Dermis blood vessel endothelial cell (primary cell): ENCODE data around the gene TNNC2. TPM values are rescaled to one million over a fixed set of nuclear protein-coding genes. Genes with fewer than 3 reads are reported as not detected.
"Not testable (repeated sequence)": the region's sequence is repeated elsewhere in the genome, so short reads cannot be mapped to it uniquely, and the experiment has no call there.

ENCODE experiments used
- DNase-seq: peaks from one replicate; pipeline ENCODE4 v3.0.0; 2010
- total RNA-seq: library from RNA; depleted of rRNA; stranded (reverse); fragments of >200 nt; gene quantifications from 2 replicates; pipeline ENCODE4 v1.2.3, GENCODE V29; 2014

The TNNC2 gene
- total RNA-seq, 1 donor from 2014 or later, result not detected

DNA sequence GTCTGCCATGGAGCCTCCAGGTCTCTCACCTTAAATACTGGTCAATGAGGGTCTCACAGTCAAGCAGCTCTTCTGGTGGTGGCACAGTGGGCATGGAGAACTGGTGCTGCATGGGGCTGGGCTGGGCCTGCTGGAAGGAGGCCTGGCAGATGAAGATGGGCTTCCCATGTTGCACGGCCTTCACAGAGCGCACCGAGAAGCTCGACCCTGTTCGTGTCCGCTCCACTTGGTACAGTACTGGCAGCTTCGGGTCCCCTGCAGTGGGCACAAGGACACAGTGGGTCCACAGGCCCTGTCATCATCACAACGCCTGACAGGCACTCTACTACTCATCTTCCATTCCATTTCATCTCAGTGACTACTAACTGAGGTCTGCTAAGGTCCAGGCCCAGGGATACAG is 21.3 kb upstream of the TNNC2 start:
- DNase-seq, result no peak

DNA sequence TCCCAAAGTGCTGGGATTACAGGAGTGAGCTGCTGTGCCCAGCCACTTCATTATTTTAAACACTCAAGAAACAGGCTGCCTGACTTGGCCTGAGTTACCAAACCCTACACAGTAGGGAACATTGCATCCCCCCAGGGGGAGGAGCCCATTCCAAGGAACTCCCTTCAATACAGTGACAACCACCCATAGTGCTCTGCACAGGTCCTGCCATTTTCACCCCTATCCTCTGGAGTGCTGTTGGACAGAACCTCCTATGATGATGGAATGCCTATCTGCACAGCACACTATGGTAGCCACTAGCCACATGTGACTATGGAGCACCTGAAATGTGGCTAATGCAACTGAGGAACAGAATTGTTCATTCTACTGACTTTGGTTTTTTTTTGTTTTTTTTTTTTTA is 18.3 kb upstream of the TNNC2 start:
- no peak for DNase-seq

DNA sequence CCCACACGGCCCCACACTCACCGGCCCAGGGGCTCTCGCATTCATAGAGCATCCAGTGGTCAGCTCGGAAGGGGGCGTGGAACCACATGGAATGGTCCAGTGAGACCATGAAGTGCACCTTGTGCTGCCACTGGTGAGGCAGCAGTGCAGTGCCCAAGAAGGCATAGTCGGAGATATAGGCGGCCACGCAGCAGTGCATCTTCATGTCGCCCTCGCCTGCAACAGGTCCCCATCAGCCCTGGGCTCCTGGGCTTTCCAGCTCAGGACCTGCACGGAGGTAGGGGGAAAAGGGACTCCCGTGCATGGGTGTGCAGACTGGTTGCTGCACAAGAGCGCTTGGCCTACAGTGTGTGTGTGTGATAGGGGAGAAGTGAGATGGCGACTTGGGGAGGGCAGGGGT is 16.4 kb upstream of the TNNC2 start:
- no peak for DNase-seq

DNA sequence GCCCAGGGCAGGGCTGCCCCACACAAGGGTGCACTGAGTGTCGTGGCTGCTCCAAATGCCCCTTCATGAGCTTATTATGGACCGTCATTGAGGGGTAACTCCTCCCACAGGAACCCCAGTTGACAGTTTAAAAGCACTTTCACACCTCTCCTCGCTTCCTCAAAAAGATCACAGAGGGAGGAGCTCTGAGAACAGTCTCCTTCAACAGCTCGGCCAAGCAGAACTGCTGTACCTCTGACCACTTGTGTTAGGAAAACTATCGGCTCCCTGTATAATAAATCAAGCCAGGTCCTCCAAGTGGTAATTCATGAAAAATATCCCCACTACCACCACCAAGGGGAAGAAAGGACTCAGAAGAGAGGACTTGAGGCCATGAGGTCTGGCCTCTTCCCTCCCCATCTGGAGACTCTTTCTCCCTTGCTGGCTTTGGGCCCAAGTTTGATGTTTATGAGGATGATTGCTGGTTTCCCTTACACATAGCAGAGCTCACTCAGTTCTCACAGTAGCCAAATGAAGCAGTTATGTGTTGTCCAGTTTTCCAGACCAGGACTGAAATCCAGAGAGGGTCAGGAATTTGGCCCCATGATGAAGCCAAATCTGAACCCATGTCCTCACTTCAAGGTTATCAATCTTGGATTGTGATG is 15.2 kb upstream of the TNNC2 start:
- DNase-seq, result peak; percentile 28

DNA sequence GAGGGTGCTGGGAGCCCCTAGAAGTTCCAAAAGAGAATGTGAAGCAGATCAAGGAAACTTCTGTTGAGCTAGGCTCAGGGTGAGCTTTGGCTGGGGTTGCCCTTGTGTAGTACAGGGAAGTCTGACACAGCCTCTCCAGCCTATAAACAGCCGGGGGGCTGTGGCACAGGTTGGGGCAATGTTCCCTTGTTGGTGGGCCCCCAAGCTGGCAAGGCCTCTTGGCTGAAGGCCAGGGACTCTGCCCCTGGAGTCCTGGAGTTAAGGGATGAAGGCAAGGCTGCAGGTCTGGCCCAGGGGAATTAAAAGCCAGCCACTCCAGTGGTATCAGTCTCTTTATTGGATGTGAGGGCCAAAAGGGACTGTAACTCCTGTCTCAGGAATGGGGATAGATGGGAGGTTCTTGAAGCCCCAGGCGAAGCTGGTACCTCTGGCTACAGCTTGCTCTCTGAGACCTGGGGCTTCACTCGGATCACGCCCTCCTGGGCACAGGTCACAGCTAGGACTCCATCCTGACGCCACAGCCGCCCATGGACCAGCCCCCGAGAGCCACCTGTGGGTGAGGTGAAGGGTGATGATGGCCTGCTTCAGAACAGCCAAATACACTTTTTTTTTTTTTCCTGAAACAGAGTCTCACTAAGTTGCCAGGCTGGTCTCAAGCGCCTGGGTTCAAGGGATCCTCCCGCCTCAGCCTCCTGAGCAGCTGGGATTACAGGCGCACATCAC is 14.5 kb upstream of the TNNC2 start:
- DNase-seq, result no peak

DNA sequence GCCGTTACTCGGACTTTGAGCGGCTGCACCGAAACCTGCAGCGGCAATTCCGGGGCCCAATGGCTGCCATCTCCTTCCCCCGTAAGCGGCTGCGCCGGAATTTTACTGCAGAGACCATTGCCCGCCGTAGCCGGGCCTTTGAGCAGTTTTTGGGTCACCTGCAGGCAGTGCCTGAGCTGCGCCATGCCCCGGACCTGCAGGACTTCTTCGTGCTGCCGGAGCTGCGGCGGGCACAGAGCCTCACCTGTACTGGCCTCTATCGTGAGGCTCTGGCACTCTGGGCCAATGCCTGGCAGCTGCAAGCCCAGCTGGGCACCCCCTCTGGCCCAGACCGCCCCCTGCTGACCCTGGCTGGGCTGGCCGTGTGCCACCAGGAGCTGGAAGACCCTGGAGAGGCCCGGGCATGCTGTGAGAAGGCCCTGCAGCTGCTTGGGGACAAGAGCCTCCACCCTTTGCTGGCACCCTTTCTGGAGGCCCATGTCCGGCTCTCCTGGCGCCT is 13.6 kb upstream of the TNNC2 start:
- no peak for DNase-seq

DNA sequence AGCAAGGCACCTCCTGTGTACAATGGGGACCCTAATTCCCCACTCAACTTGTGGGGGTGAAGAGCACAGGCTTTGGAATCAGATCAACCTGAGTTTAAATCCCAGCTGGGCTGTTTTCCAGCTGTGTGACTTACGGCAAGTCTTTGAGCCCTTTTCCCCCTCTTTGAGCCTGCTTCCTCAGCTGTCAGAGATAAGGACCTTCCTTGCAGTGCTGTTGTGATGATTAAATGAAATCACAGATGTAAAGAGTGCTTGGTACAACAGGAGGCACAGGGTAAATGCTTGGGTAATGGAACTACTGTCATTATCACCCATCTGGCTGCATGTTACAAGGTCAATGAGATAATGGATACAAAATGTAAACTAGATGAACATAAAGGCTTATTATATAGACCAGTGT is 9.7 kb upstream of the TNNC2 start:
- DNase-seq, result no peak

DNA sequence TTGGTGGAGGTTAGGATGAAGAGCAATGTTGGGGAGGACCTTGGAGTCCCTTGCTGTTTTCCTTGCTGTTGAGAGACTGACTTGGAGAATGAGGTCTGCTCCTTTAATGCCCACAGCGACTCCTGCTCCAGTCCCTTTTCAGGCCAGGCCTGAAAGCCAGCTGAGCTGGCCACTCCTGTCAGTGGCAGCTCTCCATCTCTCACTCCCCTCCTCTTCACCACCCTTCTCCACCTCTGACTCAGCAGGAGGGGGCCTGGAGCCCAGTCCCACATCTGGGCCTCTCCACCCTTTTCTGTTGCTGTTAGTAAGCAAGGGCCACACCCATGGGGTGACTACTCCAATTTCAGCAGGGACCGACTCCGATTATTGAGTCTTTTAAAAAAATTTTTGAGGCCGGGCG is 8.7 kb upstream of the TNNC2 start:
- DNase-seq, result no peak

DNA sequence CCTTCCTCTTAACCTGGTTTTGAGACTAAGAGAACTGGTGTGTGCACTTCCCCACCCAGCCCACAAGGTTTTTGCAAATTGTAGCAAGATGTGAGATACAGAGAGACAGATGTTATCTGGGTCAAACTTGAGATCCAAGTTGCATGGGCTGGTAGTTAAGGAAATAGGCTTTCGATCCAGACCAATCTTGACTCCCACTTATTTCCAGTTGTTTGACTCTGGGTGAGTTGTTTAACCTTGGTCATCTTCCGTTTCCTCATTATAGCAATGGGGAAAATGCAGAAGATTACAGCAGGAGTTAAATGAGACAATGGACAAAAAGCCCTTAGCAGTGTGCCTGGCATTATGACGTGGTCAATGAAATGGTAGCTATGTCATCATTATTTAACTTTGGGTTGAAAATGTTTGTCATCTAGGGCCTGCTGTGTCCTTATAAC is 8.2 kb upstream of the TNNC2 start:
- DNase-seq, result no peak

DNA sequence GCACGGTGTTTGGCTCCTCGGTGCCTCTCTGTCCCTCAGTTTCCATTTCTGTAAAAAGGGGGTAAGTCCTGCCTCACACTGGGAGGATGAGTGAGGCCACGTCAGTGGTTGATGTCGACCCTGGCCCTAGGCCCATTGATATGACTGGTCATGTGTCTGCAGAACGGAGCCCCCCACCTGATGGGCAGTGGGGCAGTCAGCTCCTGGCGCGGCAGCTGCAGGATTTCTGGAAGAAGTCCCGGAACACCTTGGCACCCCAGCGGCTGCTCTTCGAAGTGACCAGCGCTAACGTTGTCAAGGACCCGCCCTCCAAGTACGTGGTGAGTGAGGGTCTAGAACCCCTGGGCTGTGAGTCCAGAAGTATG is 7.7 kb upstream of the TNNC2 start:
- DNase-seq, result no peak

DNA sequence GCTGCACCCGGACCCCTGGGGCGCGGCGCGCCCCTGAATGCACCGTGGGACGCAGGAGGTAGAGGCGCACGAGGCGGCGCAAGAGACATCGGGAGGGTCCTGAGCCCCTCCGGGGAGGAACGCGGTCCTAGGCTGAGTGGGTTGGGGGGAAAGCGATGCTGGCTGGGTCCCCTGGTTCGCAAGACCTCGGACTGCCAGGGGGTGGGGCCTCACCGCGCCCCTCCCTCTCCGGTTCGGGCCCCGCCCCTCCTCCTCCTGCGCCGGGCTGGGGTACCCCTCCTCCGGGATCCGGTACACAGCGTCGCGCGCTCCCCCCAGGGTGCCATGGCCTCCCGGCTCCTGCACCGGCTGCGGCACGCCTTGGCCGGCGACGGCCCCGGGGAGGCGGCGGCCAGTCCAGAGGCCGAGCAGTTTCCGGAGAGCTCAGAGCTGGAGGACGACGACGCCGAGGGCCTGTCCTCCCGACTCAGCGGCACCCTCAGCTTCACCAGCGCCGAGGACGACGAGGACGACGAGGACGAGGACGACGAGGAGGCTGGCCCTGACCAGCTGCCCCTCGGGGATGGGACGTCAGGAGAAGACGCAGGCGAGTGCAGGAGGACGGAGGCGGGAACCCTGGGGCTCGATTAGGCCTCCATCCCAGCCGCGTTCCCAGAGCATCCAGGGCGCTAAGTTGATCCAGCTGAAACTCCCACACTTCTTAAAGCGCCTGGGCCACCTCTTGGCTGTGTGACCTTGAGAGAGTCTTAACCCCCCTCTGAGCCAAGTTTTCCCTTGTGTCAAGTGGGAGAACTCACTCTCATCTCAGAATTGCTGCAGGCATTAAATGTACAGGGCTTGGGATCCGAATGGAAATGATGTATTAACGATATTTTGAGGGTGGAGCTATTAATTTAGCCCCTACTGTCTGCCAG is 7.0 kb upstream of the TNNC2 start:
- peak; percentile 70 for DNase-seq

DNA sequence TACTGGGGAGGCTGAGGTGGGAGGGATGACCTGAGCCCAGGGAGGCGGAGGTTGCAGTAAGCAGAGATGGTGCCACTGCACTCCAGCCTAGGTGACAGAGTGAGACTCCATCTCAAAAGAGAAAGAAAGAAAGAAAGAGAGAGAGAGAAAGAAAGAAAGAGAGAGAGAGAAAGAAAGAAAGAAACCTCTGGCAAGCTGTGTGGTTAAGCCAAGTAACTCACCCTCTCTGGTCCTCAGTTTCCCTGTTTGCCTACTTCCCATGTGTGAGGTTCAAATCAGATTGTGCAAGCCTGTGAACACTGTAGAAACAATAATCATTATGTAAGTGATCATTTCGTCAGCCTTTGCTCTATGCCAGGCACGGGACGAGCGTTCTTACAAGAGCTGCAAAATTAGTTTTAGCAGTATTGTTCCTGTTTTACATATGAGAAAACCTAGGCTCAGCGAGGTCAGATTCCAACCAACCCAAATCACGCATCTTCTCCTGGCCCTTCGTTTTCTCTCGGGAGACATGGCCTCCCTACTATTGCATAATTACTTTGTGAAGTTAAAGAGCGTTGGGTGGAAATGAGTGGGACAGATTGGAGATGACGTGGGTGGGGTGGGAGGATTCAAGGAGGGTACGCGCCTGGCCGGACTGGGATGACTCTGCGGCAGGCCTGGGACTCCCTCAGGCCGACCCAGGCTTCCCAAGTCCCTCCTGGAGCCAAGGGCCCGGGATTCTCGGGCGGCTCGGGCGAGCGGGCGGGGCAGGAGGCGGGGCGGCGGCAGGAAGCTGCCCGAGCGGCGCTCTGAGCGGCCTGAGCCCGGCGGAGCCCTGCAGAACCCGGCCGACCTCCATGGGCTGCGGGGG is 6.1 kb upstream of the TNNC2 start, which contains the start of gene SNX21:
TSS of gene SNX21 (plus strand) at position 770 of the 853 bp plus-strand sequence. CDS start 121 bp downstream, outside the sequence.
- DNase-seq, result peak; percentile 89

DNA sequence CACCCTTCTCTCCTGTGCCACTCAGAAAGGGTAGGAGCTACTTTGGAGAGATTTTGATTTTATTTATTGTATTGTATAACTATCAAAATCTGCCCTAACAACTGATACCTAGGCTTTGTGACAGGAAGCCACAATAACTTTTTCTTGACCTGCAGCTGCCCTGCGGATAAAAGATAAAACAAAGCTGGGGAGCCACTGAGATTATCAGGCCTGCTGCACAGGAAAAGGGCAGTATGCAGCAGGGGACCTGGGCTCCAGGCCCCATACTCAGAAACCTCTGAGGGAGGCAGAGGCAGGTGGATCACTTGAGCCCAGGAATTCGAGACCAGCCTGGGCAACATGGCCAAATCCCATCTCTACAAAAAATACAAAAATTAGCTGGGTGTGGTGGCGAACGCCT is 5.5 kb upstream of the TNNC2 start:
- DNase-seq, result no peak

DNA sequence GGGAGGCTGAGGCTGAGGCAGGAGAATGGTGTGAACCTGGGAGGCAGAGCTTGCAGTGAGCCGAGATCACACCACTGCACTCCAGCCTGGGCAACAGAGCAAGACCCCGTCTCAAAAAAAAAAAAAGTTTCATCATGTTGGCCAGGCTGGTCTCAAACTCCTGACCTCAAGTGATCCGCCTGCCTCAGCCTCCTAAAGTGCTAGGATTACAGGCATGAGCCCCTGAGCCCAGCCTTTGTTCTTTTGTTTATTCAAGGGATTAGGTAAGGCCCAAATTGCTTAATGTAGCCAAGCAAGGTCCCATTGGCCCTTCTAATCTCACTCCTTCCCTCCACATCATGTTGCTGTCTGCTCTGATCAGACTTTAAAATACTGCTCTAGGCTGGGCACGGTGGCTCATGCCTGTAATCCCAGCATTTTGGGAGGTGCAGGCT is 2.6 kb upstream of the TNNC2 start:
- DNase-seq, result not testable (repeated sequence)

DNA sequence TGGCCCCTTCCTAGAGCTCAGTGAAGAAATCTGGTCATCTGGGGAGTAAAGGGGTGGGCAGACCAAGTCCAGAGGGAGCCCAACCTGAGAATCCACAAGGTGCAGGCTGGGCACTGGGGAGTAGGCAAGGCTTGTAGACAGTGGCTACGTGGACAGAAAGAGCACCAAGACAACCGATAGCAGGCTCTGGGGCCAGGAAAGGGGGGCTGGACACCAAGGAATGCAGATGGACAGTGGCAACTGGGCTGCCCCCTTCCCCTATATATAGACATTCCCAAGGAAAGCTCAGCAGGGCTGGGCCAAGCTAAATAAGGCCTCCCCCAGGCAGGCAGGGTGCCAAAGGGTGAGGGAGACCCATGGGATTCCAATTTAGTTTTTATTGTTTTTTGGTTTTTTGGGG is 1.5 kb upstream of the TNNC2 start:
- no peak for DNase-seq

DNA sequence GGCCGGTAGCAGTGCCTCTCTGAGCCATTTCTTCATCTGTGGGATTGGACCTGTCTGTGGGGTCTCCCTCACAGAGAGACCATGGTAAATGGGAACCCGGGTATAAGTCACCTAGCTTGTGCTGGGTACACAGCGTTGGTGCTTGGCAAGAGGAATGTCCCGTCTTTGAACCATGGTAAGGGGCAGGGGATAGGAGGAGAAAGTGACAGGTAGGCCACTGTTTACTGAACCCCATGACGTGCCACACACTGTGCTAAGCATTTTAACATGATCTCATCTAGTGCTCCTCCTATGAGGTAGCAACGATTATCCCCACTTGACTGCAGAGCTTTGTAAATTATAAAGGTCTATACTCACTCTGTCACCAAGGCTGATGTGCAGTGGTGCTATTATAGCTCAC is 600 bp upstream of the TNNC2 start:
- no peak for DNase-seq

DNA sequence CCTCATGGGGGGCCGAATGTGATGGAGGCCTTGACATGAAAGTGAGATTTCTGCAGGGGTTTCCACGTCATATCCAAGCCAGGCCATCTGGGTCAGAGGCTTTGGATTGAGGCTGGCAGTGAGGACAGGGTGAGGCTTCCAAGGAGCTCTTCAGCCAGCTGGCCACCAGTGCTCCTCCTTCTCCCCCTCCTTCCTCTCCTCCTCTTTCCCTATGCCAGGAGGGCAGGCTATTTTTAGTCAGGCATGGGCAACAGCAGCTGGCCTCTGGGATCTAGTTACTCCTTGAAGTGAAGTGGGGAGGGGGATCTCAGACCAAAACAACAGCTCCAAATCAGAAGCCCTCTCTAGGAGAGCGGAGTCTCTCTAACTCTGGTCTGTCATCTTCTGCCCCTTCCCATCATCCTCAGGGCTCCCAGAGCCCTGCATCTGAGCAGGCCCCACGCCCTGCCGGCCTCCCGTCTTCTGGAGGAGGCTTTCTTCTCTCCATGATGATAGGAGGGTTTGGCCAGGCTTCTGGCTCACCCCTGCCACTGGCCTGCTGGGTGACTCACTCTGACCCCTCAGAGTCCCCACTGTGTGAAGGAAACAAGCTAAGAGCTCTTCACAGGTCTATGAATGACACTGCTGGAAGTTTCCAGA is 612 bp downstream of the TNNC2 start:
- DNase-seq, result no peak

DNA sequence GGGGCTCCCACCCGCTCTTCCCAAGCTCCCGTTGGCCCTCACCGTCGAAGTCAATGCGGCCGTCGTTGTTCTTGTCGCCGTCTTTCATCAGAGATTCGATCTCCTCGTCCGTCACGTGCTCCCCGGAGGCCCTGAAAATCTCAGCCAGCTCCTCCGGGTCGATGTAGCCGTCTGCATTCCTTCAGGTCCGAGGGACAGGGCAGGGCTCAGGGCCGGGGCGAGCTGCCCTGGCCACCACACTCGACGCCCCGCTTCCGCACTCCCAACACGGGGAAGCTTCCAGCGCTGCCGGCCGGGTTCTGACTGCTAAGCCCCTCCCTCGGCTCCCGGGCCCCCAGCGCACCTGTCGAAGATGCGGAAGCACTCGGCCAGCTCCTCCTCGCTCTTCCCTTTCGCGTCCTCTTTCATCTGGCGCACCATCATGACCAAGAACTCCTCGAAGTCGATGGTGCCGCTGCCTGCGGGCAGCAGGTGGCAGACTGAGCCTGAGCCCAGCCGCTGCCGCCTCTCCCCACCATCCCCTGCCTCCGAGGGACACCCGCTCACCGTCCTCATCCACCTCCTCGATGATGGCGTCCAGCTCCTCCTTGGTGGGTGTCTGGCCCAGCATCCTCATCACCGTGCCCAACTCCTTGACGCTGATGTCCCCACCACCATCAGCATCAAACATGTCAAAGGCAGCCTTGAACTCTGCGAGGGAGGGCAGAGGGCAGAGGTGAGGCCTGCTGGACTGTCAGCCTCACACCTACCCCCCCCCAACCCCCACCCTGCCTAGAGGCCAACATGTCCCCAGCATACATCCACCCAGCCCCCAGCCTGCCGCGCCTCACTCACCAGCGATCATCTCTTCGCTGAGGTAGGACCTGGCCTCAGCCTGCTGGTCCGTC is 2.9 kb downstream of the TNNC2 start:
- peak; percentile 72 for DNase-seq

DNA sequence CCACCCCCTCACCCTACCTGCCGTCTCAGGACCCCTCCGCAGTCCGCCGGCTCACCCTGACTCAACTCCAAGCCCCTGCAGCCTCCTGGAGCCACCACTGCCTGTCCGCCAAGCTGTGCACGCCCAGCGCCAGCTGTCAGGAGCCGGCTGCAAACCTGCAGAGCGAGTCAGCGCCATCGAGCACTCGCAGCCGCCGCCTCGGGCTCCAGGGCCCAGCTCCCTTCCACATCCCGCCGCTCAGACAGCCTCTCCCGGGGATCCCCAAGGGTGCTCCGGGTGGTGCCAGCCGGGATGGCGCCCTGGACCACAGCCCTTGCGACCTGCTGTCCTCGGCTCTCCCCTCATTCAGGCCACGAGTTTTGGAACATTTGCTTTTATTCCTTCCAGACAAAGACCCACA is 4.3 kb downstream of the TNNC2 start:
- DNase-seq, result peak; percentile 28

DNA sequence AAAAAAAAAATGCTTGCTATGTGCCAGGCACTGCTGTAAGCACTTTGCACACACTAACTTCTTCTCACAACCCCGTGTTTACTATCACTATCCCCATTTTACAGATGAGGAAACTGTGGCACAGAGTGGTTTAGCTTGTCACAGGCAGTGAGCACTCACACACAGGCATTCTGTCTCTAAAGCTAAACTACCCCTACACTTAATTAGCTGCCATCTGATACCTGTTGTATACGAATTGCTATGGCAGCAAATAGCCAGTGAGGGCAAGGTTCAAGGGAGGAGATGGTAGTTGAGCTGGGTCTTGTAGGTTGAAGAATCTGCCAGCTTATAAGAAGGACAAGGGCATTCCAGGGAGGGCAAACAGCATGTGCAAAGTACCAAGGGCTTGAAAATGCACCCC is 5.2 kb downstream of the TNNC2 start:
- no peak for DNase-seq

DNA sequence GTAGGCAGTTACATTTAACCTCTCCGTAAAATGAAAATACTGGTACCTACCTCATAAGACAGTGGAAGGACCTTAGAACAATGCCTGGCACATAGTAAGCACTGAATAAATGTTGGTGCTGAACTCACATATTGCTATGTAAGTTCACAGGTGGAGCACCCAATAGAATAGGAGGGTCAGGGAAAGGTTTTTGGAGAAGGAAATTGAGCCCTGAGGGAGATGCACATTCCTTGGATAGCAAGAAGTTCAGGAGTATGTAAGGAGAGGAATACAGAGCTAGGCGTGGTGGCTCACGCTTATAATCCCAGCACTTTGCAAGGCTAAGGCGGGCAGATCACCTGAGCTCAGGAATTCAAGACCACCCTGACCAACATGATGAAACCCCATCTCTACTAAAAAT is 7.6 kb downstream of the TNNC2 start:
- no peak for DNase-seq
